Limb (tissue), 2 donors: Measurements from ENCODE around the gene SAMD5.

Experiments used
- DNase-seq, 2 donors: peaks; one replicate each; pipeline ENCODE4 v3.0.0-alpha.2; 2016; ENCODE audit errors: extremely low spot score in 2 of 2

SAMD5 gene

GRCh38 chr6:147618927-147619326 is 110.4 kb downstream of the SAMD5 start:
- DNase-seq: no peak
